ENCODE measurements around the gene CTSZ. TPM values are rescaled to one million over a fixed set of nuclear protein-coding genes. Genes with fewer than 3 reads are reported as not detected.

CTSZ gene
- polyA plus RNA-seq, 2 of the 4 experiments (the other 2 are of a cell fraction), result 115 to 156 TPM

GRCh38 chr20:59016795-59017492 lies 9.9 kb upstream of the CTSZ start:
- WGBS (ENCODE audit: missing lambda C conversion rate), result 75% methylated on average over 4 of the region's 4 CpGs
- H3K4me2 ChIP-seq, result no peak overlapping the region
- ATAC-seq (no peak), FAIRE-seq (no peak), DNase-seq (ENCODE audit: low read depth in 1 of 2, low spot score in 1 of 2) (no peak)
- no peak for TF ChIP-seq MAZ (IDR thresholded peaks at IDR 0.05; ENCODE audit: borderline replicate concordance, low read depth, low read length)
- no peak for TF ChIP-seq RFX5 (IDR thresholded peaks at IDR 0.05)
- no peak for TF ChIP-seq FOXS1 (CRISPR knock-in tag; IDR thresholded peaks at IDR 0.05)
- no peak for TF ChIP-seq PHF8 (IDR thresholded peaks at IDR 0.05; ENCODE audit: borderline replicate concordance, low read depth)
- no peak for TF ChIP-seq SREBF2 (IDR thresholded peaks at IDR 0.05)
- TF ChIP-seq ATOH8 (CRISPR knock-in tag; IDR thresholded peaks at IDR 0.05; ENCODE audit: low read depth), result no peak
- TF ChIP-seq JUNB (IDR thresholded peaks at IDR 0.05), result no peak
- TF ChIP-seq POLR2AphosphoS2 (conservative IDR thresholded peaks at IDR 0.05; ENCODE audit: low read length), result no peak
- no peak for TF ChIP-seq MAX (IDR thresholded peaks at IDR 0.05)
- TF ChIP-seq RNF2 (IDR thresholded peaks at IDR 0.05; ENCODE audit: borderline replicate concordance, low read depth), result no peak
- no peak for TF ChIP-seq MYC (IDR thresholded peaks at IDR 0.05; ENCODE audit: borderline replicate concordance, low read length)
- no peak for TF ChIP-seq TFCP2L1 (CRISPR knock-in tag; IDR thresholded peaks at IDR 0.05)
- TF ChIP-seq CBX8 (IDR thresholded peaks at IDR 0.05), result no peak
- TF ChIP-seq NPAS2 (CRISPR knock-in tag; IDR thresholded peaks at IDR 0.05; ENCODE audit: borderline replicate concordance), result no peak
- no peak for TF ChIP-seq CHD4 (IDR thresholded peaks at IDR 0.05; ENCODE audit: borderline replicate concordance)
- H3K27ac ChIP-seq, result no peak overlapping the region
- H3K4me3 ChIP-seq, result no peak overlapping the region
- ChIA-PET CTCF (interaction anchor here (1.5 kb wide), 1 partner anchor 79 kb away, joined by 3 read pairs; no protein-coding TSS in a partner anchor), POLR2A (interaction anchor here (1.3 kb wide), 1 partner anchor 15 kb away, joined by 7 read pairs; the partner anchor contains the start of gene ATP5F1E)
- no peaks in the 10 kb centered on the region for H3K4me1 ChIP-seq
- no peaks in the 10 kb centered on the region for H3K9me3 ChIP-seq

GRCh38 chr20:59015812-59016711 lies 9.0 kb upstream of the CTSZ start:
- no peak for FAIRE-seq
- no peak overlapping the region for H3K27ac ChIP-seq
- H3K9me3 ChIP-seq, result no peaks in the 10 kb centered on the region
- WGBS (ENCODE audit: missing lambda C conversion rate), result 81% methylated on average over 16 of the region's 16 CpGs
- TF ChIP-seq KDM5A (IDR thresholded peaks at IDR 0.05), result no peak
- no peak for TF ChIP-seq RCOR1 (IDR thresholded peaks at IDR 0.05; ENCODE audit: low read depth, low read length)
- no peak for TF ChIP-seq HES2 (IDR thresholded peaks at IDR 0.05)
- TF ChIP-seq HOXB5 (CRISPR knock-in tag; IDR thresholded peaks at IDR 0.05), result no peak
- no peak for TF ChIP-seq EHF (CRISPR knock-in tag; IDR thresholded peaks at IDR 0.05)
- TF ChIP-seq NR3C1 (IDR thresholded peaks at IDR 0.05), result no peak
- no peak for TF ChIP-seq PHF8 (IDR thresholded peaks at IDR 0.05; ENCODE audit: borderline replicate concordance, low read depth)
- TF ChIP-seq ZSCAN20 (CRISPR knock-in tag; IDR thresholded peaks at IDR 0.05), result no peak
- no peak for TF ChIP-seq NFE2L2 (conservative IDR thresholded peaks at IDR 0.05; ENCODE audit: low read length)
- TF ChIP-seq HDAC2 (IDR thresholded peaks at IDR 0.05), result no peak
- no peak for TF ChIP-seq ZNF302 (CRISPR knock-in tag; IDR thresholded peaks at IDR 0.05)
- no peak for TF ChIP-seq CBX8 (IDR thresholded peaks at IDR 0.05)
- TF ChIP-seq CEBPB (IDR thresholded peaks at IDR 0.05), result no peak
- TF ChIP-seq, protein P1, sequence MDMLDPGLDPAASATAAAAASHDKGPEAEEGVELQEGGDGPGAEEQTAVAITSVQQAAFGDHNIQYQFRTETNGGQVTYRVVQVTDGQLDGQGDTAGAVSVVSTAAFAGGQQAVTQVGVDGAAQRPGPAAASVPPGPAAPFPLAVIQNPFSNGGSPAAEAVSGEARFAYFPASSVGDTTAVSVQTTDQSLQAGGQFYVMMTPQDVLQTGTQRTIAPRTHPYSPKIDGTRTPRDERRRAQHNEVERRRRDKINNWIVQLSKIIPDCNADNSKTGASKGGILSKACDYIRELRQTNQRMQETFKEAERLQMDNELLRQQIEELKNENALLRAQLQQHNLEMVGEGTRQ (IDR thresholded peaks at IDR 0.05), result no peak
- TF ChIP-seq ELK1 (IDR thresholded peaks at IDR 0.05; ENCODE audit: low read depth, low read length), result no peak
- TF ChIP-seq SMC3 (IDR thresholded peaks at IDR 0.05), result no peak
- no peak for TF ChIP-seq RFX5 (IDR thresholded peaks at IDR 0.05)
- POLR2A ChIA-PET, result no interaction called here
- no peak overlapping the region for H3K4me3 ChIP-seq
- no peak for ATAC-seq
- CTCF ChIA-PET, result interaction anchor here (0.9 to 1.4 kb wide), 2 partner anchors 8 to 72 kb away, joined by 3 read pairs; no protein-coding TSS in a partner anchor
- H3K4me1 ChIP-seq, result no peaks in the 10 kb centered on the region
- H3K4me2 ChIP-seq, result no peak overlapping the region
- DNase-seq (ENCODE audit: low read depth in 1 of 2, low spot score in 1 of 2), result no peak
